IMR-90 (cell line): ENCODE measurements around the gene VILL. TPM values are rescaled to one million over a fixed set of nuclear protein-coding genes. Genes with fewer than 3 reads are reported as not detected.

ENCODE experiments used
- ATAC-seq: fragments of 200-7000 bp; cut with Tn5 transposase; 2 replicates; pipeline ENCODE4 v1.9.1; 2020; ENCODE audit warnings: low read depth, mild to moderate bottlenecking, moderate library complexity
- BruUV-seq: library from RNA; stranded (reverse); fragments of 400-500 nt; replicated peaks from 2 replicates; lab custom pipeline; 2021; lab: Mats Ljungman, UMichigan
- CTCF ChIA-PET: fragments of 300-600 bp; formaldehyde crosslinking; extraction: SDS; loops from one replicate; lab custom pipeline; 2021; ENCODE audit warnings: antibody characterized with exemption; lab: Yijun Ruan, JAX
- POLR2A ChIA-PET: fragments of 300-600 bp; sonication (Branson Sonifier 250); formaldehyde crosslinking; loops from one replicate; lab custom pipeline; 2022; ENCODE audit warnings: antibody characterized with exemption; ENCODE audit not compliant: unreplicated experiment; lab: Charles Lee
- DNase-seq: peaks from one replicate; pipeline ENCODE4 v3.0.0; 2013
- H2AFZ ChIP-seq: replicated peaks from 2 replicates; pipeline ENCODE3; 2013; ENCODE audit warnings: low read length, mild to moderate bottlenecking; ENCODE audit not compliant: poor library complexity
- H2AK5ac ChIP-seq: 2 replicates; pipeline ENCODE4 v1.6.1; 2013; ENCODE audit warnings: low read depth, low read length, inconsistent platforms
- H2AK9ac ChIP-seq: replicated peaks from 2 replicates; pipeline ENCODE3; 2013; ENCODE audit warnings: mild to moderate bottlenecking, low read depth, low read length, moderate library complexity; ENCODE audit not compliant: poor library complexity
- H2BK120ac ChIP-seq: 2 replicates; pipeline ENCODE4 v1.6.1; 2013; ENCODE audit warnings: low read depth, low read length, inconsistent platforms
- H2BK15ac ChIP-seq: 3 replicates; pipeline ENCODE4 v1.6.1; 2013; ENCODE audit warnings: low read depth, low read length, inconsistent platforms
- H2BK20ac ChIP-seq: 2 replicates; pipeline ENCODE4 v1.6.1; 2013; ENCODE audit warnings: low read depth, mild to moderate bottlenecking, inconsistent platforms, low read length, moderate library complexity
- H2BK5ac ChIP-seq: 2 replicates; pipeline ENCODE4 v1.6.1; 2013; ENCODE audit warnings: mild to moderate bottlenecking, low read depth, low read length, inconsistent platforms; ENCODE audit not compliant: poor library complexity, severe bottlenecking
- H3K14ac ChIP-seq: replicated peaks from 2 replicates; pipeline ENCODE4 v1.6.1; 2013; ENCODE audit warnings: low read depth, low read length, inconsistent platforms
- H3K18ac ChIP-seq: 2 replicates; pipeline ENCODE4 v1.6.1; 2013; ENCODE audit warnings: low read depth, low read length, control low read depth
- H3K23ac ChIP-seq: 2 replicates; pipeline ENCODE4 v1.6.1; 2013; ENCODE audit warnings: low read depth, low read length, inconsistent platforms
- H3K27ac ChIP-seq: 2 replicates; pipeline ENCODE4 v1.5.1; 2013; ENCODE audit warnings: mild to moderate bottlenecking, control low read depth, low read length; ENCODE audit not compliant: insufficient read depth
- H3K27me3 ChIP-seq: 2 replicates; pipeline ENCODE4 v1.6.1; 2013; ENCODE audit warnings: low read length; ENCODE audit not compliant: control insufficient read depth, insufficient read depth
- H3K36me3 ChIP-seq: 2 replicates; pipeline ENCODE4 v1.6.1; 2013; ENCODE audit warnings: low read length, mixed read lengths; ENCODE audit not compliant: control insufficient read depth, insufficient read depth
- H3K4ac ChIP-seq: 2 replicates; pipeline ENCODE4 v1.6.1; 2013; ENCODE audit warnings: low read depth, low read length, inconsistent platforms
- H3K4me1 ChIP-seq: 2 replicates; pipeline ENCODE4 v1.6.1; 2013; ENCODE audit warnings: low read length, mixed read lengths; ENCODE audit not compliant: control insufficient read depth, insufficient read depth
- H3K4me2 ChIP-seq: 2 replicates; pipeline ENCODE4 v1.6.1; 2013; ENCODE audit warnings: low read depth, mild to moderate bottlenecking, control low read depth, low read length, moderate library complexity
- H3K4me3 ChIP-seq: 2 replicates; pipeline ENCODE4 v1.5.1; 2013; ENCODE audit warnings: low read depth, mild to moderate bottlenecking, control low read depth, low read length, moderate library complexity; ENCODE audit not compliant: insufficient read depth
- H3K56ac ChIP-seq: 2 replicates; pipeline ENCODE4 v1.6.1; 2013; ENCODE audit warnings: low read length, inconsistent platforms; ENCODE audit not compliant: insufficient read depth; ENCODE audit errors: extremely low read depth
- H3K79me1 ChIP-seq, 2 experiments: 2 replicates each; pipeline ENCODE4 v1.6.1; 2013; ENCODE audit warnings: low read length in 2 of 2, inconsistent platforms in 1 of 2, low read depth in 1 of 2
- H3K9ac ChIP-seq: 2 replicates; pipeline ENCODE4 v1.6.1; 2013; ENCODE audit warnings: low read depth, low read length, control low read depth
- H3K9me1 ChIP-seq: 2 replicates; pipeline ENCODE4 v1.6.1; 2013; ENCODE audit warnings: low read length, inconsistent platforms; ENCODE audit not compliant: insufficient read depth
- H3K9me3 ChIP-seq: 2 replicates; pipeline ENCODE4 v1.6.1; 2013; ENCODE audit warnings: low read length; ENCODE audit not compliant: control insufficient read depth, insufficient read depth
- H4K20me1 ChIP-seq: 2 replicates; pipeline ENCODE4 v1.6.1; 2013; ENCODE audit warnings: low read length, inconsistent platforms; ENCODE audit not compliant: insufficient read depth
- H4K5ac ChIP-seq: 2 replicates; pipeline ENCODE4 v1.6.1; 2013; ENCODE audit warnings: mild to moderate bottlenecking, low read depth, low read length, control low read depth
- H4K8ac ChIP-seq, 2 experiments: 2 replicates each; pipeline ENCODE4 v1.6.1; 2013; ENCODE audit warnings: low read depth in 2 of 2, low read length in 2 of 2, control low read depth in 1 of 2, inconsistent platforms in 1 of 2
- H4K91ac ChIP-seq: 2 replicates; pipeline ENCODE4 v1.6.1; 2013; ENCODE audit warnings: low read depth, low read length, inconsistent platforms; ENCODE audit not compliant: insufficient read depth
- FOS ChIP-seq: fragments of 150-350 bp; IDR thresholded peaks from 2 replicates; pipeline ENCODE4 v1.6.1; 2016; ENCODE audit warnings: low read depth, low read length
- MAFK ChIP-seq: IDR thresholded peaks from 2 replicates; pipeline ENCODE4 v1.6.1; 2012; ENCODE audit warnings: low read depth, low read length, improper control_type of control experiment
- NFE2L2 ChIP-seq: fragments of 150-350 bp; IDR thresholded peaks from 2 replicates; pipeline ENCODE4 v1.6.1; 2016; ENCODE audit warnings: low read depth, mild to moderate bottlenecking, low read length
- WGBS, 2 experiments: methylation state at CpG; one replicate each; pipeline versions ENCODE4 v1.1.5 to v1.1.7; 2013; ENCODE audit warnings: missing lambda C conversion rate in 2 of 2; ENCODE audit not compliant: insufficient read length in 1 of 2; ENCODE audit errors: extremely low coverage in 2 of 2; 5-methylcytosine and 5-hydroxymethylcytosine counted together
- dilution Hi-C: fragments of 300-500 bp; cut with HindIII; formaldehyde crosslinking; loops from one replicate; pipeline ENCODE4 v1.14.3; 2018; ENCODE audit warnings: low sequenced_read_pairs; ENCODE audit not compliant: unreplicated experiment
- in situ Hi-C: fragments of 300-500 bp; cut with MboI; formaldehyde crosslinking; loops from 3 replicates; pipeline ENCODE4 v1.14.3; 2019; ENCODE audit warnings: low sequenced_read_pairs, inconsistent platforms, mixed read lengths
- intact Hi-C: fragments of 100-400 bp; cut with micrococcal nuclease; formaldehyde crosslinking; loops from 2 replicates; pipeline ENCODE4 v1.10.0; 2022
- polyA plus RNA-seq, 3 experiments: library from polyadenylated mRNA; depleted of rRNA; stranded (reverse); fragments of >200 nt; gene quantifications; 2 replicates each; pipeline ENCODE4 v1.2.3, GENCODE V29; 2012; ENCODE audit warnings: low replicate concordance in 1 of 3
- total RNA-seq: library from RNA; depleted of rRNA; stranded (reverse); fragments of >200 nt; gene quantifications from 2 replicates; pipeline ENCODE4 v1.2.3, GENCODE V29; 2012
- TF ChIP-seq, protein P1 (sequence below): conservative IDR thresholded peaks from 2 replicates; pipeline ENCODE4 v1.5.1; 2012; ENCODE audit warnings: mild to moderate bottlenecking, low read depth, low read length, improper control_type of control experiment

VILL gene
- total and polyA plus RNA-seq, 2 of the 4 experiments (the other 2 are of a cell fraction), result 2.3 to 4.7 TPM

DNA sequence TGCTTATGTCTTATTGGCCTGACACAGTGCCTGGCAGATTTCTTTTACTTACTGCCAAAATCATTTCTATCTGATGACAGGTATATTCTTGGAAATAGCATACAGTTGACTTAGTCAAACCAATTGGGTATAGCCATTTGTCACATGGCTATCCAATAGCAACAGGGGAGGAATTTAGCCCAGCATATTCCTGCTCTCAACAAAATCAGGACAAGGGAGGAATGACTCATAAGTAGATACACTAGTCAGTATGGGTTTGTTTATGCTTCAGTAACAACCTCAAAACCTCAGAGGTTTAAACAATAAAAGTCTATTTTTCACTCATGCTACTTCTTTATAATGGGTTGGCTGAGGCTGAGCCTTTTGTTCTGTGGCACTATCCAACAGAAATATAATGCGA is 38.0 kb upstream of the VILL start:
- in situ Hi-C loops, result no loop called here
- WGBS, 2 experiments, result no CpG with 5 or more reads among the region's 1 CpG

More for the DNA sequence above, 38.0 kb upstream of the VILL start:
- peaks cover 12% of the 10 kb centered on the region for H3K4me1 ChIP-seq
- no peak overlapping the region for H4K91ac ChIP-seq
- no peak overlapping the region for H3K23ac ChIP-seq
- no peak overlapping the region for H2BK15ac ChIP-seq
- H2BK20ac ChIP-seq, result no peak overlapping the region
- ATAC-seq, result peak; percentile 52
- no peak overlapping the region for H2AK9ac ChIP-seq
- no peak overlapping the region for H2BK5ac ChIP-seq
- H3K56ac ChIP-seq, result no peak overlapping the region
- H3K27ac ChIP-seq, result no peak overlapping the region
- peaks cover 9% of the 10 kb centered on the region for H3K9me1 ChIP-seq
- POLR2A ChIA-PET, result no interaction called here
- DNase-seq, result peak; percentile 76
- TF ChIP-seq NFE2L2, result no peak
- no peak for TF ChIP-seq MAFK
- TF ChIP-seq FOS, result 0 out of 2 replicates have a peak, but pooled peaks have one; percentile 10
- TF ChIP-seq, protein P1, sequence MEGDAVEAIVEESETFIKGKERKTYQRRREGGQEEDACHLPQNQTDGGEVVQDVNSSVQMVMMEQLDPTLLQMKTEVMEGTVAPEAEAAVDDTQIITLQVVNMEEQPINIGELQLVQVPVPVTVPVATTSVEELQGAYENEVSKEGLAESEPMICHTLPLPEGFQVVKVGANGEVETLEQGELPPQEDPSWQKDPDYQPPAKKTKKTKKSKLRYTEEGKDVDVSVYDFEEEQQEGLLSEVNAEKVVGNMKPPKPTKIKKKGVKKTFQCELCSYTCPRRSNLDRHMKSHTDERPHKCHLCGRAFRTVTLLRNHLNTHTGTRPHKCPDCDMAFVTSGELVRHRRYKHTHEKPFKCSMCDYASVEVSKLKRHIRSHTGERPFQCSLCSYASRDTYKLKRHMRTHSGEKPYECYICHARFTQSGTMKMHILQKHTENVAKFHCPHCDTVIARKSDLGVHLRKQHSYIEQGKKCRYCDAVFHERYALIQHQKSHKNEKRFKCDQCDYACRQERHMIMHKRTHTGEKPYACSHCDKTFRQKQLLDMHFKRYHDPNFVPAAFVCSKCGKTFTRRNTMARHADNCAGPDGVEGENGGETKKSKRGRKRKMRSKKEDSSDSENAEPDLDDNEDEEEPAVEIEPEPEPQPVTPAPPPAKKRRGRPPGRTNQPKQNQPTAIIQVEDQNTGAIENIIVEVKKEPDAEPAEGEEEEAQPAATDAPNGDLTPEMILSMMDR, result no peak
- H3K18ac ChIP-seq, result no peak overlapping the region
- H4K20me1 ChIP-seq, result no peaks in the 10 kb centered on the region
- peaks cover 10 to 18% of the 10 kb centered on the region in 2 experiments; a peak in 3 of 4 replicates for H3K79me1 ChIP-seq
- peaks cover 4% of the 10 kb centered on the region for H3K36me3 ChIP-seq
- H3K4me3 ChIP-seq, result no peak overlapping the region
- H3K14ac ChIP-seq, result no peak overlapping the region
- no peaks in the 10 kb centered on the region for H3K9me3 ChIP-seq
- dilution Hi-C loops (no loop called here), intact Hi-C loops (loop anchor here (5.0 kb wide), 1 partner anchor 505 kb away; no protein-coding TSS in a partner anchor)
- H3K27me3 ChIP-seq, result no peaks in the 10 kb centered on the region
- no peak overlapping the region for H4K5ac ChIP-seq
- H2AK5ac ChIP-seq, result no peak overlapping the region
- H3K9ac ChIP-seq, result no peak overlapping the region
- H3K4me2 ChIP-seq, result no peak overlapping the region
- CTCF ChIA-PET, result interaction anchor here (1.6 kb wide), 1 partner anchor 44 kb away, joined by 3 read pairs; no protein-coding TSS in a partner anchor
- no peak overlapping the region for H2BK120ac ChIP-seq
- no peak overlapping the region for H2AFZ ChIP-seq
- no peak overlapping the region for H4K8ac ChIP-seq
- H3K4ac ChIP-seq, result no peak overlapping the region
- BruUV-seq, result no TSS peak
